Left cardiac atrium (tissue), 4 donors: Measurements from ENCODE around the gene FAN1. TPM values are rescaled to one million over a fixed set of nuclear protein-coding genes. Genes with fewer than 3 reads are reported as not detected.

Source experiments
- ATAC-seq, 2 donors: fragments of 200-7000 bp; cut with Tn5 transposase; one replicate each; pipeline ENCODE4 v1.9.1; 2020; ENCODE audit warnings: mild to moderate bottlenecking in 2 of 2, moderate library complexity in 2 of 2
- DNase-seq: peaks from one replicate; pipeline ENCODE4 v3.0.0-alpha.2; 2020
- intact Hi-C, 2 donors: fragments of 100-400 bp; cut with DNase I; formaldehyde crosslinking; loops; one replicate each; pipeline versions ENCODE4 v1.14.1 to v1.15.1; 2022 to 2023
- total RNA-seq, 2 donors: library from RNA; stranded (reverse); fragmentation: NEBNext Ultra II Directional; extraction: Animal tissue kit (Norgen Biotek cat#: 25700); gene quantifications; one replicate each; pipeline ENCODE4 v1.2.1, GENCODE V29; 2021
- donor health status: DM: no; HTN: yes; CAD: no.
- donor health status: DM: no; HTN: yes; CAD: no; lungs with severe emphysema.
- donor health status: DM: yes; HTN: yes; CAD: no.
- donor health status: Dilated cardiomyopathy.

FAN1 gene
- total RNA-seq, 2 donors from 2014 or later = 9.8 to 19.9 TPM

DNA sequence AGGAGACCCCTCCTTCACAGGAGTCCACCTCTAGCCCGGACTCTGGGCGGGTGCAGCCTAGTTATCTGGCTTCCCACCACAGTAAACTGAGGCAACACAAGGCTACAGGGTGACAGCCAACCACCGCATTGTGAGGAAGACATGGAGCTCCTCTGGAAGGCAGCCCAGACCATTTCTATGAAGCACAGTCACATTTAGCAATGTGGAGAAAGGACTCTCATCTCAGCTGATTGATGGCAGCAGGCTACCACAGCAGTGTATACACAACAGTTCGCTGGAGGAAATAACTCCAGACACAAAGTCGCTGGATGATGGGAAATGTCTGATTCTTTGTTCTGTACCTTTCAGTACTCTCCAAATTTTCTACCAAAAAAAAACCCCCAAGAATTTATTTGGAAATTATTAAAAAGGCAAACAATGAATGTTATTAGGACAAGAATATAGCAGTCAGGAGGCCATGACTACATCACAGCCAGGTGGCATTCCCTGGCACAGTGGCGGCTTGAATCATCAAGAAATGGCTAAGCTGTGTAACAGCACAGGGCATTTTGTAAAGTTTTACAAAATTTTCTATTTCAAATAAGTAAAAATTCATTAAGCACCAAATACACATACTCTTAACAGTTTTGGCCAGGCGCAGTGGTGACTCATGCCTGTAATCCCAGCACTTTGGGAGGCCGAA, 40.1 kb downstream of the FAN1 start:
- intact Hi-C loops = no loop called here
- DNase-seq = no peak
- no peak for ATAC-seq

- intact Hi-C loops = no loop called here
- peak in 1 of 2 donors; percentile 57 for ATAC-seq
Measured at GRCh38 chr15:30953183-30953582, 49.5 kb downstream of the FAN1 start.

DNA sequence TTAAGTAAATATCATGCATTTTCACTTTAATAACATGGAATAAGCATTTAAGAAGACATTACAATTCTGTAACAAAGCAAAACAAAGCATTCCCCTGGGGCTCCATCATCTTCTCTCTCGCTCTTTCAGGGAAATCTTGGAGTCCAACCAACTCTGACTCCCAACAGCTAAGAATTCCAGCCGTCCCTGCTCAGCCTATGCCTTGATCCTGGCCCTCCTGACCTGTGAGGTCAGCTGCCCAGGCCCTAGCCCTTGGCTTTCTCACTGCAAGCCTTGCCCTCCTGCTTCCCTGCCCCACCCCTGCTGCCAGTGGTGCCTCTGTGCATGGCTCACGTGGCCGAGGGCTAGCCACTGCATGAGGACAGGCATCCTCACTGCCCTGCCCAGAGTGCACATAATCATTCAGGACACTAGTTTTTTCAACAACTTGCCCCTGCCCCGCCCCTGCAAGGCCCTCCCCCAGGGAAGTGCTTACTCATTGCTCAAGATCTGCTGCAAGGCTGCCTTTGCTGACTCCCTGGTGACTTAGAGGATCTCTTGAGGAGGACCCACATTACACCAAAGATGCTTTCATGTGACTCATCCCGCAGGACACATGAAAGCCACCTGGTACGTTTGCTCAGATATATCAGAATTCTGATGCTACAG, 50.1 kb downstream of the FAN1 start:
- ATAC-seq = peak in 1 of 2 donors; percentile 76

More at GRCh38 chr15:30953183-30953582, 49.5 kb downstream of the FAN1 start:
- no peak for DNase-seq

DNA sequence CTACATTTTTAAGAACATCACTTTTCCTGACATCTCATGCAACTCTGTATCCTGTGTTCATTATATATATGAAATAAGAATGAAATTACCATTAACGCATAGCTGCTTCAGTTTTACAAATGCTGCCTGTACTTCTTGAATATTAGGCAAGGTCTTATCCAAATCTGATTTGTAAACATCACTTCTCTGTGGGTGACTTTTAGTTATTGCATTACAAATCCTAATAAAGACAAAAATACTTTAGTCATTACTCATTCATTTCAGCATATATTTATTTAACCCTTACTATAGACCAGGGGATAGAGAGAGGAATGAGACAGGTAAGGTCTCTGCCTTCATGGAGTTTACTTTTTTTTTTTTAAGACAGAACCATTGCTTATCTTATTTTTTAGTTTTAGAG, 51.0 kb downstream of the FAN1 start:
- DNase-seq = no peak
- ATAC-seq = no peak
- intact Hi-C loops = no loop called here

More for the DNA sequence above, 50.1 kb downstream of the FAN1 start:
- DNase-seq = peak; percentile 14
- intact Hi-C loops = no loop called here

- DNase-seq (no peak), ATAC-seq (no peak)
- intact Hi-C loops = no loop called here
Measured at GRCh38 chr15:30956216-30957124, 52.8 kb downstream of the FAN1 start.

DNA sequence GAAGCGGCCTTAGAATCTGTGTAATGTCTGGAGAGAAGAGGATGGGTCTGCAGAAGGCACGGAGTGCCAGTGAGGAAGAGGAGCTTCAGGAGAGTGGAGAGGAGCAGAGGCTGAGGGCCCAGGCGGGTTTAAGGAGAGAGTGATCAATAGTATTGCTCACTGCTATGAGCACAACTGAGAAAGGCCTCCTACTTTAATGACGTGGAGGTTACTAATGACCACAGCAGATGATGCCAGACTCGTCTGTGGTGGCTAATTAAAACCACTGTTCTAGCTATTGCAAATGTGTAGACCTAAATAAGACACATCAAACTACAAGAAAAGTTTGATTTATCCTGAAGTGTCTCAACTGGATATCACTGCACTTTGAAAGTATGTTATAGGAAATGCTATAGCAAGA, 54.5 kb downstream of the FAN1 start:
- intact Hi-C loops = no loop called here
- ATAC-seq (no peak), DNase-seq (no peak)

DNA sequence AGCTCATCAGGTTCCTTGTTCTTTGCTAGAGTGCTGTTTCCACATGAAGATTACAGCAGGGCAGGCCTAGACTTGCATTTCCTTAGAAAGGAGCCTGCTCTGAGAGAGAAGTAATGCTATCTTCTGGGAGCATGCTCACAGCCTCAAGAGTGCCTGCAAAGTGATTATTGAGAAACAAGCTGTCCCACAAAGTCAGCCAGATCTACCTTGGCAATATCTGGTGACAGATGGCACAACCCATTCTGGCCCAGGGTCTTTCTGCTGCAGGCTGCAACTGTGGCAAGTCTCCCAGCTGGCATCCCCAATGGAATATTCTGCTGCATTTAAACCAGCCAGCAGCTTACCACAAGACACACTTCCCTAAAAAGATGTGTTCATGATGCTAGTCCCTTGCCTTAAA, 58.4 kb downstream of the FAN1 start:
- no peak for DNase-seq
- intact Hi-C loops = no loop called here
- peak in 1 of 2 donors; percentile 57 for ATAC-seq

- DNase-seq (no peak), ATAC-seq (no peak)
- intact Hi-C loops = no loop called here
Measured at GRCh38 chr15:30962659-30963058, 58.9 kb downstream of the FAN1 start.

DNA sequence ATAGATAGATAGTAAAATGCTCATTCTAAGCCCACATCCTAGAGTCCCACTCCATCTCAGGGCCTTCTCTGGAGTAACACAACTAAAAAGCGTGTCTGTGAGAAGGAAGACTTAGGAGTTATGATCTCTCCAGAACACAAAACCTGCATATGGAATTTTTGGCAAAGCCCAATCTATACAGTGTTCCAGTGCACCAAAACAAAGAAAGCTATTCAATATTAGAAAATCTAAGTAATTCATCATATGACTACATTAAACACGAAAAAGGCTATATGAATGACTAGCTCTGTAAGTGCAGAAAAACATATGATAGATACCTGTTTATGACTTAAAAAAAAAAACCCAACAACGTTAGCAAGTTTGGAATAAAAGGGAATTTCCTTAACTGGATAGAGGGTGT, 60.0 kb downstream of the FAN1 start:
- no peak for ATAC-seq
- intact Hi-C loops = no loop called here

DNA sequence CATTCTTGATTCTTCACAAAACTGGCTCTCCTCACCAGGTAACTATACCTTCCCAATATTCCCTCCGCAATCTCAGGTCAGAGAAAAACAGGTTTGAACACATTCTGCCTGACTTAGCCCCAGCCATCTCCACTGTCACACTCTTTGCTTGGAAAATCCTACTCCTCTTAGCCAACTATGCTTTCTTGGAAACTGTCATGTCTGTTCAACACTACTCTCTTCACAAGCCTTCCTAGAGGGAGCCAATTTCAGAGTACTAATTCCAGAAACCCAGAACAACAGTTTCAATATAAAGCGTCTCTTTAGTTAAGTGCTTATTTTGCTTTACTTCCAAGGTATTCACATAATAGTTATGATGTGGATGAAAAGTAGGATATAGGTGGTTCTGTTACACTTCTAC, 66.0 kb downstream of the FAN1 start:
- intact Hi-C loops = no loop called here
- DNase-seq (no peak), ATAC-seq (no peak)

More for the DNA sequence above, 60.0 kb downstream of the FAN1 start:
- DNase-seq = no peak

DNA sequence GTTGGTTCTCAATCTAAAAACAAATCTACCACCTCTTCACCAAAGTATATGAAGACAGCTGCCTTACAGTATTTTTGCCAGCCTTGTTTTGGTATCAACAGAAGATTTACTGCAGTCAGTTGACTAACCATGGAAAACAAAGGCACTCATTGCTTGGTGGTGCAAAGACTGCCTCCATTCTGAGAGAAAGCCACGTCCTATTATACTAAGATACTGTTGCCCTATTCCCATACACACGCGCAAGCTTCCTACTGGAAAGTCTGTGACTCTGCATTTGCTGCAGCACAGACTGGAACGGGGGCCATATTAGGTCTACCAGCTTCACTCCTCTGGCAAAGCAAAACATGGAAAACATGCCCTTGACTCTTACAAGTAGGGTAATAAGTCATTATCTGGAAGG, 69.7 kb downstream of the FAN1 start:
- intact Hi-C loops = no loop called here
- DNase-seq (no peak), ATAC-seq (no peak)

GRCh38 chr15:30974112-30974511, 70.4 kb downstream of the FAN1 start:
- DNase-seq = no peak
- ATAC-seq = no peak
- intact Hi-C loops = no loop called here

- DNase-seq (no peak), ATAC-seq (no peak)
- intact Hi-C loops = no loop called here
Measured at GRCh38 chr15:30978328-30978727, 74.6 kb downstream of the FAN1 start.

- ATAC-seq = no peak
- intact Hi-C loops = no loop called here
- no peak for DNase-seq
Measured at GRCh38 chr15:30979457-30979856, 75.7 kb downstream of the FAN1 start.

GRCh38 chr15:30984118-30984517, 80.4 kb downstream of the FAN1 start:
- intact Hi-C loops = no loop called here
- no peak for ATAC-seq
- no peak for DNase-seq

- intact Hi-C loops = no loop called here
- ATAC-seq (peak in 1 of 2 donors; percentile 26), DNase-seq (no peak)
Measured at GRCh38 chr15:30984542-30984941, 80.8 kb downstream of the FAN1 start.

- intact Hi-C loops = no loop called here
- no peak for DNase-seq
- peak; percentile 46 to 54 for ATAC-seq
Measured at GRCh38 chr15:30985081-30985531, 81.4 kb downstream of the FAN1 start.

DNA sequence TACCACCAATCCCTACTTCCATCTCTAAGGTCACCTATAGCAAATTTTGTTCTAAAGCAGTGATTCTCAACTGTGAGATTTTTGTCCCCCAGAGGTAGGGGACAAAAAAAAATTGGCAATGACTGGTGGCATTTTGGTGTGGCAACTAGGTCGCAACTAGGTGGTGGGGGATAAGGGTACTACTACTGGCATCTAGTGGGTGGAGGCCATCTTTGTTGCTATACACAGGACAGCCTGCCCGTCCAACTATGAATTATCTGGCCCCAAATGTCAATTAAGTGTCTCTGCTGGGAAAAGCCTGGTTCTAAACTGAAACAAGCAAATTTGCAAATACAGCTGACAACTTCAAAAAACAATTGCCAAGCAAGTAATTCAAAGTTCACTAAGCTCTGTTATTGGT, 86.3 kb downstream of the FAN1 start:
- DNase-seq = no peak
- intact Hi-C loops = no loop called here
- ATAC-seq = no peak

- intact Hi-C loops = no loop called here
- DNase-seq (no peak), ATAC-seq (no peak)
Measured at GRCh38 chr15:30990446-30991254, 86.9 kb downstream of the FAN1 start.
